IPS-NIHi11 (cell line): ENCODE results near the gene NEK2.
"Not testable (repeated sequence)": the region's sequence is repeated elsewhere in the genome, so short reads cannot be mapped to it uniquely, and the experiment has no call there.

Experiments used
- DNase-seq: peaks from one replicate; pipeline ENCODE4 v3.0.0; 2012; ENCODE audit warnings: mixed read lengths, low spot score

NEK2 gene

DNA sequence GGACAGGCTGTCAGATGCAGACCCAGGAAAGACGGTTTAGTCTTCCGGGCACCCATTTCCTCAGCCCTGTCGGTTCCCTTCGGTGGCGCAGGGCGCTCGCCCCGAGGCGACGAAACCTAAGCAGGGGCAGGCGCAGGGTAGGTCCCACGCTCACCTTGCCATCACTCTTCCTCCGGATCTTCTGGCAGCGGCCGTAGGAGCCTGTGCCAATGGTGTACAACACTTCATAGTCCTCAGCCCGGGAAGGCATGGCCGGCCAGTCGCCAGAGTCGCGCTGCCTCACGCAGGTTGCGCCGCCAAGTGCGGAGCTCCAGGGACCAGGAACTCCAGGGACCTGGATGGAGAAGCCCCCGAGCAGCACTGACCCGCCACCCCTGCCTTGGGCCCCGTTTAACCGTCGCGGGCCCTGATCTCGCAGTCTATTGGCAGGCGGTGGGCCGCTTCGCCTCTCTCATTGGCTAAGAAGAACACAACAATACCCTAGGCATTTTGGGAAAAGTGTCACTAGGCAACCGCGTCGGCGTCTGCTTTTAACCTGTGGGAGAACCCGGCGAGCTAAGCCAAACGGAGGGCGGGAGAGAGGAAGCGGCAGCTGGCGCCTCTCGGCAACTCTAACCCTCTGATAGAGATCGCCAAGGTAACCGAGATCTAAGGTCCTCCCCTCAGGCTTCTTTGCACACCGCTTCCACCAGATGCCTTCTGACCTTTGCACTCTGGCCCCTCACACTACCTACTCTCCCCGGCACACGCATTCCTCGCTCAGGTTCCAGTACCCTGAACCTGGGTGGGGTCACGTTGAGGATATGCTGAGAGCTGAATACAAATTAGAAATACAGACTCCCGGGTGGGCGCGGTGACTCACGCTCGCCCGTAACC is at the start of gene NEK2:
Gene NEK2, minus strand, starts transcription at position 392 of the 876 bp plus-strand sequence. Its CDS starts 142 bp downstream, at position 250.
- peak; percentile 94 for DNase-seq

- DNase-seq = no peak
Measured at GRCh38 chr1:211724687-211725196, 49.3 kb upstream of the NEK2 start.

DNA sequence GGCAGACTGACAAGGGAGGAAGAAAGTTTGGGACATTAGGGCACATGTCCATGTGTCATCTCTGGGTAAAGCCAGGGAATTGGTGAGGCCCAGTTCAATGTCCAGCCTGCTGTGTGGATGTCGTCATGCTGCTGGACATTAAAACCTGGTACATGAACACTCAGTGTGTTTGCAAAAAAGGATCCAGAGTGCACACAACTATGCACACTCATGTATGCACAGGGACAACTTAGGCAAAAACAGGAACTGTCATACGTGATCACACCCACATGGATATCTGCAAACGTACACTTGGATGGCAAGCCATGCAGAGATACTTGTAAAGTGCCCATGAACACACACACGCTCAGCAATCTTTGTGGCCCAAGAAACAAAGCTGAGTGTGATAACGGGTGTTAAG is 47.9 kb upstream of the NEK2 start:
- no peak for DNase-seq

DNA sequence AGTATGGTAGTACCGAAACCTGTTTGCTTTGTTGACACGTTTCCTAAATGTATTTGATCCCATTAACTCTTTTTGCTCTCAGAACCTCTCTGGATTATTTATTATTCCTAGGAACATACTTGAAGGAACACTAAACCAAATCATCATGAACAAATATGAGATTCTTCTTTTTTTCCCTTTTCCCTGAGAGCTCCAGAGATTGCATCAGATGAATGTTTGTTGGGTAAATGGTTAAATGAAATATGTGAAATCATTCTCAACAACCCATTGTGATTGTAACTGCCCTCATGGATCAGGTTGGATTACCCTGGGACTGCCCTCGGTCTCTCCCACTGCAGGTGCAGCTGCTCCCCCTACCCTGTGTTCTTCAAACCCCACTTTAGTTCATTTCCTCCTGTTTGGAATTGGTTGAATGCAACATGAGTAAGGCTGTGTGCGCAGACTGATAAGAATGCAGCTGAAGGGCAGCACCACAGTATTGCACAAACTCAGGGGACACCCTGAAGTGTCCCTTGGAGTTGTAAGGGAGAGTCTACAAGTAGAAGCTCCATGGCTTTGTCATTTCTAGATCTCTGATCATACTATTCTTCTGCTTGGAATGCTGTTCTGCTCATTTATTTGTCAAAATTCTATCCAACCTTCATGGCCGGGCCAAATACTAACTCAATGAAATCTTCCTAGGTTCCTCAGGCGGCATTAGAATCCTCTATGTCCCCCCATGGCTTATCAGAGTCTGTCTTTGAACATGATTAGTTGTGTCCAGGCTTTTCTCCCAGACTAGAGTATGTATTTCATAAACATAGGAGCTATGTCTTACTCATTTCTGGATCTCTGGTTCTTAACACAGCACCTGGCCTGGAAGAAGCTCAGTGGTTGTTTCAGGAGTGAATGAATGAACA is 47.1 kb upstream of the NEK2 start:
- DNase-seq = no peak

GRCh38 chr1:211716555-211716954 is 41.1 kb upstream of the NEK2 start:
- not testable (repeated sequence) for DNase-seq

GRCh38 chr1:211715971-211716370 is 40.5 kb upstream of the NEK2 start:
- DNase-seq = no peak

DNA sequence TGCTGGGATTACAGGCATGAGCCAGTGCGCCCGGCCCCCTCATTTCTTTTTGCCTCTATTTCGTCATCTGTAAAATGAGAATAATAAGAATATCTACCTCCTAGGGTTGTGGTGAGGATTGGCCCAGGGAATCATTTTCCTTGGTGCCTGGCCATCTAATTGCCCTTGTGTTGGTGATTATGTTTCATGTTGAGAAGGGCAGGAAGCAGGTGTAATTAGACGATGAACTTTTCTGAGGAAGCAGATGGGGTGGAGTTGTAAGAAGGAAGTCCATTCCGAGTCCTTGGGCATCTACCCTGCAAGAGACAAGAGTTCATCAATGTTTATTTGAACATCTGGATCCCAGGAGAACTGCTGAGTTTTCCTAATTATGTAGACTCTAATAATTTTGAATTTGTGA is 38.7 kb upstream of the NEK2 start:
- no peak for DNase-seq

DNA sequence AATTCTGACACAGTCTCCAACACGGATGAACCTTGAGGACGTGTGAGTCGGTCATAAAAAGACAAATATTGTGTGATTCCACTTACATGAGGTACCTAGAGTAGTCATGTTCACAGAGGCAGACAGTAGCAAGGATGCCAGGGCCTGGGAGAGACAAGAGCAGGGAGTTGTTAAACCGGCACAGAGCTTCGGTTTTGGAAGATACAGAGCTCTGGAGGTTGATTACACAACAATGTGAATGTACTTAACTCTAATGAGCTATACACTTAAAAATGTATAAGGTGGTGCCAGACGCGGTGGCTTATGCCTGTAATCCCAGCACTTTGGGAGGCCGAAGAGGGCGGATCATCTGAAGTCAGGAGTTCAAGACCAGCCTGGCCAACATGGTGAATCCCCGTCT is 37.8 kb upstream of the NEK2 start:
- DNase-seq = no peak

- DNase-seq = no peak
Measured at GRCh38 chr1:211711315-211711705, 35.9 kb upstream of the NEK2 start.

- DNase-seq = no peak
Measured at GRCh38 chr1:211710566-211711314, 35.3 kb upstream of the NEK2 start.

GRCh38 chr1:211708926-211709325 is 33.5 kb upstream of the NEK2 start:
- DNase-seq = no peak

DNA sequence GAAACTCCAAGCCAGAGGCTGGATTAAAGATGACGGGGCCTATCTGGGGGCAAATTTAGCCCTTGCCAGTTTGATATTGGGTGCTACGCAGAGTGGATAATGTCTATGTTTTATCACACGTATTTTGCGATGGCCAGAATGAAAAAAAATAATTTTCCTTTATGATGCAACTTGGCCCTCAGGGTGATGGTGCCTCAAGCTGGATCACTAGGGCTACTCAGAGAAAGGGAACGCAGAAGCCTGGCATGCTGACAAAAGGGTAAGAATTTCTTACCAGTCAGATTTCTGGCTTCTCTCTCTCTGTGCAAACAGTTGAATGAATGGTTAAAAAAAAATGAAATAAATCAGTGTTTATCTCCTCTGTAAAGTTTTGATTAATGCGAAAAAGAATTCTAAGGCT is 32.6 kb upstream of the NEK2 start:
- no peak for DNase-seq

DNA sequence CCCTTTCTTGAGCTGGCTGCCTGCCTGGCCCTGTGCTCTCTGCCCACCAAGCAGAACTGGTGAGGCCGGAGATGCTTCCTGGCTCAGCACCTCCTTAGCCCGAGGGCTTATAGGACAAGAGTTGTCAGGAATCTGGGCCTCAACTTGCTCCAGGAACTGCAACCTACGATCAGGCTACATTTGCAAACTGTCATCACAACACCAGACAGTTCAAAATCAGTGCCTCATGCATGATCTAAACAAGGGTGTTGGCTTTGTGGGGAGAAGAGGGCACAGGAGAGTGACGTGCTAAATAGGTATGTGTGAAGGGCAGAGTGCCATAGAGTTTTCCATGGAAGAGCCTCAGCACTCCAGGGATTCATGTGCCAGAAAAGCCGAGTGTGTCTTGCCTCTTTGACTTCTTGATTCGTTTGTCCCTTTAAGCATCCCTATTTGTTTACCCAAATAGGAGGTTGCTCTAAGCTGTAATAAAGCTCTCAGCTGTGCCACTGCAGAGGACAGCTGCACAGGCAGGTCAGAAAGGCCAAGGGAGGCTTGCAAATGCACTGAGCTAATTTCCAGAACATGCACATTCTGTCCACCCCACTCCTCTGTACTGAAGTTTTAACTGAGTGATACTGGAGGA is 30.2 kb upstream of the NEK2 start:
- no peak for DNase-seq

- no peak for DNase-seq
Measured at GRCh38 chr1:211704543-211704942, 29.1 kb upstream of the NEK2 start.

DNA sequence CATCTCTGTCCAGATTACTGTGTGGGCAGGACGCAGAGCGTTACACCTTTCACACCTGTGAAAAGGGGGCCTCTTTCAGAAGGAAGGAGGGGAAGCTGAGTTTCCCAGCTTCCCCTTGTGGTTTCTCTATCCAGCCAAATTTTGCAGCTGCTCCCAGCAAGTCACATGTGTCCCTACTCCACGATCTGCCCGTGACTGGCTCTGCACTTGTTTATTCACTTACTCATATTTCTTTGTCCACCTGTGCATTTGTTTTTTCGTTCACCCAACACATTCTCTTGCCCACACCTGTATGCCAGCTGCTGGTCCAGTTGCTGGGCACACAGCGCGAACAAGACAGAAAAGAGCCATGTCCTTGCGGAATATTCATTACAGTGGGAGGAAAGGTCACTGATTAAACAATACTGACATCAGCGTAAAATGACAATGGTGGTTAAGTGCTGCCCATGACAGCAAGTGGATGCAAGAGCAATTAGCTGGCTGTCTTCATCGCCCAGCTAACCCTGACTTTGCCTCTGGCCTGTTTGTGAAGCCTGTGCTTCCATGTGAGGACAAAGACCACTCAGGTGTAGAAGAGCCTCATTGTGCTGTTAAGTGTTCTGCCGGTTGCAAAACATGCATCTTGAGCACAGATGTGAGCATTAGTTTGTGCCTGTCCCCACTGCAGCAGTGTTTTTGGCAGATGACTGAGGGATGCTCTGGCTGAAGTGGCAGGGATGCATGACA is 28.6 kb upstream of the NEK2 start:
- no peak for DNase-seq

DNA sequence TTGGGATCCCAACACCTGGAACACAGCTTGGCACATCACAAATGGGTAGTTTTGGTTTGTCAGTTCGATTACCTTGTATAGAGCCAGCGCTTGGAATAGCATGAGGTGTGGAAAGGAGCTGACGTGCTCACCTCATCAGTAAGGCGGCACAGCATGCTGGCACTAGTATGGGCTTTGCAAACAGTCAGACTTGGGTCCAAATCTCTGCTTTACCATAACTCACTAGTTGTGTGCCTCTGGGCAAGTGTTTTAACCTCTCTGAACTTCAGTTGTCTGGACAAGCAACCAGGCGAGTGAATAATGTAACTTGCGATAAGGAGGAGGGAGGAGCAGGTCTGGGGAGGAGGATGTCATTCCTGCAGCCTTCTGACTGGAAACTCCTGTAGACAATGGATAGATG is 26.3 kb upstream of the NEK2 start:
- DNase-seq = no peak

DNA sequence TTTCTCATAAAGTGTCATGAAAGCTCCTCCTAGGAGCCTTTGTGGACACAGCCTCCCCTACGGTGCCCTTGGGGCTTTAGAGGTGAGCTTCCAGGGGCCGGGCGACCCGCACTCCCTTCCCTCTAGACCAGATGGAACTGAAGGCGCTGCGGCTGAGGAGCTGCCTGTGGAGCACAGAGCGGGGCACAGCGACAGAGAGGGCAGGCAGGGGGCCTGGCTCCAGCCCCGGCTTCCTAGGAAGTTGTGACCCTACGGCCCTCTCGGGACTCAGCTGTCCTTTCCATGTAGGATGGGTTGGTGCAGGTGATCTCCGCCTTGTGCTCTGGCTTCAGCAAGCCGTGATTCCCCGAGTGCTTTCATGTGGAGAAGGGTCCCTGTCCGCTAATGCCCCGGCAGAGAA is 23.6 kb upstream of the NEK2 start:
- DNase-seq = peak; percentile 42

- DNase-seq = peak; percentile 91
Measured at GRCh38 chr1:211698161-211699026, 23.0 kb upstream of the NEK2 start.

DNA sequence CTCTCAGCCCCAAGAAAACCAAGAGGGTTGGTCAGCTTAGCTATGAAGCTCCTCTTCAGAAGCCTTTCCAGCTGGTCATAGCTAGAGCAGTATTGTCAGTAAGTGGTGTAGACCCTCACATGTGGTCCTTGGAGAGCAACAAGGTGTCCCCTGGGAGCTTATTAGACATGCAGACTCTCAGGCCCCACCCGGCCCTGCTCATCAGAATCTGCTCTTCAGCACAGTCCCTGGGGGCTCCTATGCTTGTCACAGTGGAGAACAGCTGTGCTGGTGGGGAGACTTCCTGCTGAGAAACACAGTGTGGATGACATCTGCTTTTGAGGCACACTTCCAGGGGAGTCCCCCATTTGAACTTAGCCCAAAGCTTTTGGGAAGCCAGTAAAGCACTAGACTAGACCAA is 21.9 kb upstream of the NEK2 start:
- no peak for DNase-seq
